SU-DHL-6 (cell line): Measurements from ENCODE around the gene INPP4B.

Experiments used
- H2AFZ ChIP-seq: fragments of 200-600 bp; sonication (generic); 2 replicates; pipeline ENCODE4 v1.6.1; 2014; ENCODE audit warnings: low read depth, mild to moderate bottlenecking, moderate library complexity, mixed read lengths, antibody characterized with exemption, low read length; ENCODE audit not compliant: severe bottlenecking
- H3F3A ChIP-seq: fragments of 200-600 bp; shearing (Covaris generic); 2 replicates; pipeline ENCODE4 v1.6.0; 2016; ENCODE audit warnings: antibody characterized with exemption, mild to moderate bottlenecking; ENCODE audit not compliant: insufficient read depth
- H3K27ac ChIP-seq: fragments of 200-600 bp; sonication (generic); 2 replicates; pipeline ENCODE4 v1.5.1; 2016; ENCODE audit warnings: low read depth, mild to moderate bottlenecking, low read length, moderate library complexity, mixed read lengths
- H3K27me3 ChIP-seq: fragments of 200-600 bp; sonication (generic), shearing (Covaris generic); 2 replicates; pipeline ENCODE4 v1.6.0; 2014; ENCODE audit warnings: mild to moderate bottlenecking, low read length
- H3K36me3 ChIP-seq: fragments of 200-600 bp; sonication (generic); 2 replicates; pipeline ENCODE4 v1.6.1; 2014; ENCODE audit warnings: mild to moderate bottlenecking, low read length, mixed read lengths
- H3K4me2 ChIP-seq: fragments of 300-600, 200-600 bp; shearing (Covaris generic), sonication (generic); 2 replicates; pipeline ENCODE4 v1.6.0; 2014; ENCODE audit warnings: low read length, low read depth, mild to moderate bottlenecking; ENCODE audit not compliant: poor library complexity, severe bottlenecking
- H3K4me3 ChIP-seq: fragments of 200-600 bp; sonication (generic); 2 replicates; pipeline ENCODE4 v1.5.1; 2014; ENCODE audit warnings: antibody characterized with exemption, low read length, mild to moderate bottlenecking, mixed read lengths; ENCODE audit not compliant: insufficient read depth, poor library complexity, severe bottlenecking
- H3K79me2 ChIP-seq: fragments of 200-600 bp; sonication (generic); 2 replicates; pipeline ENCODE4 v1.6.1; 2014; ENCODE audit warnings: mild to moderate bottlenecking, low read length, moderate library complexity; ENCODE audit not compliant: insufficient read depth
- H3K9ac ChIP-seq: fragments of 200-600 bp; sonication (generic); 2 replicates; pipeline ENCODE4 v1.7.0; 2014; ENCODE audit warnings: mild to moderate bottlenecking, low read length
- H3K9me2 ChIP-seq: fragments of 200-600 bp; sonication (generic); replicated peaks from 2 replicates; pipeline ENCODE4 v1.6.1; 2014; ENCODE audit warnings: low read length; ENCODE audit not compliant: insufficient read depth
- H3K9me3 ChIP-seq: fragments of 200-600 bp; sonication (generic); 2 replicates; pipeline ENCODE4 v1.6.1; 2014; ENCODE audit warnings: low read length, mixed read lengths; ENCODE audit not compliant: insufficient read depth
- H4K20me1 ChIP-seq: fragments of 200-600 bp; sonication (generic); 2 replicates; pipeline ENCODE4 v1.6.1; 2014; ENCODE audit warnings: low read depth, mild to moderate bottlenecking, antibody characterized with exemption, low read length, moderate library complexity, mixed read lengths
- CTCF ChIP-seq: fragments of 200-600 bp; sonication (generic); IDR thresholded peaks from one replicate; pipeline ENCODE4 v1.5.1; 2017; ENCODE audit warnings: antibody characterized with exemption, mild to moderate bottlenecking, low read length, moderate library complexity; ENCODE audit not compliant: insufficient read depth, poor library complexity, severe bottlenecking
- EZH2phosphoT487 ChIP-seq: fragments of 200-600 bp; sonication (generic), shearing (Covaris generic); conservative IDR thresholded peaks from 2 replicates; pipeline ENCODE4 v1.6.1; 2018; ENCODE audit warnings: mild to moderate bottlenecking, antibody characterized with exemption, low read length, moderate library complexity, mixed read lengths

The INPP4B gene

GRCh38 chr4:142312391-142312790 is 533.7 kb downstream of the INPP4B start:
- Histone ChIP-seq H3K9ac (no peak overlapping the region), H3K79me2 (no peaks in the 10 kb centered on the region), H3K9me3 (no peaks in the 10 kb centered on the region), H3K4me3 (no peak overlapping the region), H3K27ac (no peak overlapping the region), H3K9me2 (no peaks in the 10 kb centered on the region), H3K27me3 (no peaks in the 10 kb centered on the region), H2AFZ (no peak overlapping the region), H3K36me3 (no peaks in the 10 kb centered on the region), H3F3A (no peaks in the 10 kb centered on the region), H4K20me1 (no peaks in the 10 kb centered on the region), H3K4me2 (no peak overlapping the region)
- TF ChIP-seq CTCF = no peak
- no peak for TF ChIP-seq EZH2phosphoT487

- no peaks in the 10 kb centered on the region for H3K36me3 ChIP-seq
- H3K79me2 ChIP-seq = no peaks in the 10 kb centered on the region
- no peaks in the 10 kb centered on the region for H4K20me1 ChIP-seq
- no peak overlapping the region for H3K4me3 ChIP-seq
- H3K27ac ChIP-seq = no peak overlapping the region
- H3K9me2 ChIP-seq = no peaks in the 10 kb centered on the region
- H3K27me3 ChIP-seq = no peaks in the 10 kb centered on the region
- no peak overlapping the region for H3K9ac ChIP-seq
- TF ChIP-seq CTCF (no peak), EZH2phosphoT487 (no peak)
- H2AFZ ChIP-seq = no peak overlapping the region
- H3F3A ChIP-seq = no peaks in the 10 kb centered on the region
- no peaks in the 10 kb centered on the region for H3K9me3 ChIP-seq
- H3K4me2 ChIP-seq = no peak overlapping the region
These were observed 534.2 kb downstream of the INPP4B start for GRCh38 chr4:142311916-142312315.

GRCh38 chr4:142309772-142310171 is 536.3 kb downstream of the INPP4B start:
- no peak overlapping the region for H2AFZ ChIP-seq
- H3F3A ChIP-seq = no peaks in the 10 kb centered on the region
- H3K27ac ChIP-seq = no peak overlapping the region
- H4K20me1 ChIP-seq = no peaks in the 10 kb centered on the region
- no peaks in the 10 kb centered on the region for H3K9me3 ChIP-seq
- no peak for TF ChIP-seq CTCF
- no peak for TF ChIP-seq EZH2phosphoT487
- no peak overlapping the region for H3K4me3 ChIP-seq
- H3K9ac ChIP-seq = no peak overlapping the region
- H3K27me3 ChIP-seq = no peaks in the 10 kb centered on the region
- no peaks in the 10 kb centered on the region for H3K9me2 ChIP-seq
- no peaks in the 10 kb centered on the region for H3K79me2 ChIP-seq
- H3K4me2 ChIP-seq = no peak overlapping the region
- no peaks in the 10 kb centered on the region for H3K36me3 ChIP-seq
